NCI-H345 treated with DMSO at 0.1 percent for 48 hours (cell line): Measurements from ENCODE around the gene PPIL4.

Source experiments
- DNase-seq: peaks from one replicate; lab custom pipeline; 2025; ENCODE audit not compliant: unreplicated experiment; lab: John Stamatoyannopoulos, UW

PPIL4 gene

GRCh38 chr6:149545754-149546471 is at the start of gene PPIL4:
Gene PPIL4, minus strand, starts transcription at chr6:149546043. Its CDS starts 38 bp downstream, at chr6:149546005.
- DNase-seq = peak; percentile 61

GRCh38 chr6:149593408-149593807 is 47.6 kb upstream of the PPIL4 start:
- DNase-seq = no peak

- DNase-seq = no peak
Measured at GRCh38 chr6:149592983-149593382, 47.1 kb upstream of the PPIL4 start.

- DNase-seq = no peak
Measured at GRCh38 chr6:149586149-149586548, 40.3 kb upstream of the PPIL4 start.

GRCh38 chr6:149581349-149581748 is 35.5 kb upstream of the PPIL4 start:
- no peak for DNase-seq

GRCh38 chr6:149580880-149581279 is 35.0 kb upstream of the PPIL4 start:
- DNase-seq = no peak

GRCh38 chr6:149567945-149568585 is 22.2 kb upstream of the PPIL4 start:
- DNase-seq = no peak

GRCh38 chr6:149567194-149567586 is 21.3 kb upstream of the PPIL4 start:
- no peak for DNase-seq

- DNase-seq = peak; percentile 59
Measured at GRCh38 chr6:149566410-149567193, 20.8 kb upstream of the PPIL4 start.

GRCh38 chr6:149565527-149566409 is 19.9 kb upstream of the PPIL4 start, which contains the start of gene GINM1:
Gene GINM1, plus strand, starts transcription at chr6:149566375. Its CDS starts 40 bp downstream, at chr6:149566415.
- DNase-seq = peak; percentile 89

GRCh38 chr6:149563928-149564325 is 18.1 kb upstream of the PPIL4 start:
- no peak for DNase-seq

GRCh38 chr6:149563203-149563927 is 17.5 kb upstream of the PPIL4 start:
- DNase-seq = no peak

GRCh38 chr6:149560736-149561135 is 14.9 kb upstream of the PPIL4 start:
- no peak for DNase-seq

- DNase-seq = no peak
Measured at GRCh38 chr6:149559389-149559788, 13.5 kb upstream of the PPIL4 start.

- no peak for DNase-seq
Measured at GRCh38 chr6:149558029-149558428, 12.2 kb upstream of the PPIL4 start.

GRCh38 chr6:149551920-149552319 is 6.1 kb upstream of the PPIL4 start:
- DNase-seq = no peak

- DNase-seq = no peak
Measured at GRCh38 chr6:149545258-149545753, 537 bp downstream of the PPIL4 start.

GRCh38 chr6:149544646-149545257 is 1.1 kb downstream of the PPIL4 start:
- no peak for DNase-seq

- DNase-seq = no peak
Measured at GRCh38 chr6:149541139-149541538, 4.7 kb downstream of the PPIL4 start.

- DNase-seq = no peak
Measured at GRCh38 chr6:149534742-149535141, 11.1 kb downstream of the PPIL4 start.
